ENCODE measurements around the gene CABLES2. TPM values are rescaled to one million over a fixed set of nuclear protein-coding genes. Genes with fewer than 3 reads are reported as not detected.

CABLES2 gene
- total and polyA plus RNA-seq, 10 of the 15 experiments (the other 5 are each of a cell fraction or from before 2014, with no cell fraction given), result 2.2 to 14.9 (median 5.3) TPM

GRCh38 chr20:62339647-62340062, 67.4 kb downstream of the CABLES2 start:
- H3K9me3 ChIP-seq (replicated peaks; ENCODE audit: control insufficient read depth, insufficient read depth, low read length), result peaks cover 3% of the 10 kb centered on the region
- CTCF ChIA-PET, result interaction anchor here (1.0 to 2.9 kb wide), 2 partner anchors 43 to 934 kb away, joined by 3 to 12 read pairs; no protein-coding TSS in a partner anchor
- no peaks in the 10 kb centered on the region for H4K20me1 ChIP-seq (ENCODE audit: control insufficient read depth, insufficient read depth)
- TF ChIP-seq SUPT20H (IDR thresholded peaks at IDR 0.05; ENCODE audit: borderline replicate concordance, control insufficient read depth, low read depth, low read length) (no peak), NFYA (IDR thresholded peaks at IDR 0.05; ENCODE audit: borderline replicate concordance, low read depth, low read length) (no peak), CEBPB (IDR thresholded peaks at IDR 0.05; ENCODE audit: borderline replicate concordance in 1 of 2, low read depth in 2 of 2, low read length in 2 of 2) (no peak), CTCF (IDR thresholded peaks at IDR 0.05 in 2 of 3, conservative IDR thresholded peaks at IDR 0.05 in 1 of 3; ENCODE audit: control insufficient read depth in 2 of 3, extremely low read depth in 1 of 3, insufficient read depth in 1 of 3, low read depth in 3 of 3, low read length in 3 of 3) (no peak), TARDBP (IDR thresholded peaks at IDR 0.05; ENCODE audit: borderline replicate concordance) (no peak), BRCA1 (IDR thresholded peaks at IDR 0.05; ENCODE audit: low read depth, low read length) (no peak), POLR2A (IDR thresholded peaks at IDR 0.05; ENCODE audit: low read depth, low read length) (0 out of 2 replicates have a peak, but pooled peaks have one; percentile 49), MYB (IDR thresholded peaks at IDR 0.05; ENCODE audit: borderline replicate concordance, low read depth, low read length) (no peak), RFX5 (IDR thresholded peaks at IDR 0.05; ENCODE audit: low read depth, low read length) (no peak), USF1 (IDR thresholded peaks at IDR 0.05; ENCODE audit: borderline replicate concordance, extremely low read length, insufficient read depth, low read depth, low read length) (no peak), SP1 (IDR thresholded peaks at IDR 0.05; ENCODE audit: low read depth, low read length) (no peak), PML (IDR thresholded peaks at IDR 0.05; ENCODE audit: low read length) (no peak), FOXK2 (IDR thresholded peaks at IDR 0.05) (no peak), RB1 (IDR thresholded peaks at IDR 0.05; ENCODE audit: borderline replicate concordance) (no peak), ZZZ3 (IDR thresholded peaks at IDR 0.05; ENCODE audit: control insufficient read depth, insufficient read length, low read depth) (no peak)
- TF ChIP-seq, protein P1, sequence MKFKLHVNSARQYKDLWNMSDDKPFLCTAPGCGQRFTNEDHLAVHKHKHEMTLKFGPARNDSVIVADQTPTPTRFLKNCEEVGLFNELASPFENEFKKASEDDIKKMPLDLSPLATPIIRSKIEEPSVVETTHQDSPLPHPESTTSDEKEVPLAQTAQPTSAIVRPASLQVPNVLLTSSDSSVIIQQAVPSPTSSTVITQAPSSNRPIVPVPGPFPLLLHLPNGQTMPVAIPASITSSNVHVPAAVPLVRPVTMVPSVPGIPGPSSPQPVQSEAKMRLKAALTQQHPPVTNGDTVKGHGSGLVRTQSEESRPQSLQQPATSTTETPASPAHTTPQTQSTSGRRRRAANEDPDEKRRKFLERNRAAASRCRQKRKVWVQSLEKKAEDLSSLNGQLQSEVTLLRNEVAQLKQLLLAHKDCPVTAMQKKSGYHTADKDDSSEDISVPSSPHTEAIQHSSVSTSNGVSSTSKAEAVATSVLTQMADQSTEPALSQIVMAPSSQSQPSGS (IDR thresholded peaks at IDR 0.05; ENCODE audit: low read length), result 0 out of 2 replicates have a peak, but pooled peaks have one; percentile 40
- TF ChIP-seq, protein P2, sequence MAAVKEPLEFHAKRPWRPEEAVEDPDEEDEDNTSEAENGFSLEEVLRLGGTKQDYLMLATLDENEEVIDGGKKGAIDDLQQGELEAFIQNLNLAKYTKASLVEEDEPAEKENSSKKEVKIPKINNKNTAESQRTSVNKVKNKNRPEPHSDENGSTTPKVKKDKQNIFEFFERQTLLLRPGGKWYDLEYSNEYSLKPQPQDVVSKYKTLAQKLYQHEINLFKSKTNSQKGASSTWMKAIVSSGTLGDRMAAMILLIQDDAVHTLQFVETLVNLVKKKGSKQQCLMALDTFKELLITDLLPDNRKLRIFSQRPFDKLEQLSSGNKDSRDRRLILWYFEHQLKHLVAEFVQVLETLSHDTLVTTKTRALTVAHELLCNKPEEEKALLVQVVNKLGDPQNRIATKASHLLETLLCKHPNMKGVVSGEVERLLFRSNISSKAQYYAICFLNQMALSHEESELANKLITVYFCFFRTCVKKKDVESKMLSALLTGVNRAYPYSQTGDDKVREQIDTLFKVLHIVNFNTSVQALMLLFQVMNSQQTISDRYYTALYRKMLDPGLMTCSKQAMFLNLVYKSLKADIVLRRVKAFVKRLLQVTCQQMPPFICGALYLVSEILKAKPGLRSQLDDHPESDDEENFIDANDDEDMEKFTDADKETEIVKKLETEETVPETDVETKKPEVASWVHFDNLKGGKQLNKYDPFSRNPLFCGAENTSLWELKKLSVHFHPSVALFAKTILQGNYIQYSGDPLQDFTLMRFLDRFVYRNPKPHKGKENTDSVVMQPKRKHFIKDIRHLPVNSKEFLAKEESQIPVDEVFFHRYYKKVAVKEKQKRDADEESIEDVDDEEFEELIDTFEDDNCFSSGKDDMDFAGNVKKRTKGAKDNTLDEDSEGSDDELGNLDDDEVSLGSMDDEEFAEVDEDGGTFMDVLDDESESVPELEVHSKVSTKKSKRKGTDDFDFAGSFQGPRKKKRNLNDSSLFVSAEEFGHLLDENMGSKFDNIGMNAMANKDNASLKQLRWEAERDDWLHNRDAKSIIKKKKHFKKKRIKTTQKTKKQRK (IDR thresholded peaks at IDR 0.05; ENCODE audit: low read depth, low read length), result no peak

More at GRCh38 chr20:62339647-62340062, 67.4 kb downstream of the CABLES2 start:
- RAD21 ChIA-PET (ENCODE audit: unreplicated experiment), result interaction anchor here (0.9 kb wide), 1 partner anchor 277 kb away, joined by 4 read pairs; no protein-coding TSS in a partner anchor
- in situ Hi-C loops (cut with MboI) (no loop called here), intact Hi-C loops (cut with micrococcal nuclease; ENCODE audit: unreplicated experiment) (loop anchor here (1.0 to 5.0 kb wide), 2 partner anchors 37 to 43 kb away; partner anchors contain the start of gene ADRM1)
- peak overlapping the region; percentile 38; the same call in 1 of the 2 replicates for H3K9ac ChIP-seq (ENCODE audit: control insufficient read depth, insufficient read depth, low read length)
- no peaks in the 10 kb centered on the region for H3K27me3 ChIP-seq (replicated peaks in 1 of 2; ENCODE audit: control insufficient read depth in 2 of 2, insufficient read depth in 2 of 2, low read length in 1 of 2)
- POLR2A ChIA-PET, result interaction anchor here (0.6 to 0.7 kb wide), 2 partner anchors 376 to 454 kb away, joined by 3 to 5 read pairs; no protein-coding TSS in a partner anchor
- WGBS (ENCODE audit: insufficient coverage, insufficient replicate concordance, low lambda C conversion rate, missing lambda C conversion rate), result 1% methylated on average over 14 of the region's 14 CpGs
- peak overlapping the region; percentile 81 for H3K27ac ChIP-seq (ENCODE audit: control insufficient read depth, insufficient read depth)
- DNase-seq (ENCODE audit: low read depth, low spot score) (peak; percentile 89), ATAC-seq (peak; percentile 90), FAIRE-seq (peak; percentile 100)
- H2AFZ ChIP-seq (ENCODE audit: control insufficient read depth, low read depth, low read length), result peak overlapping the region; percentile 50
- peak overlapping the region; percentile 68; the same call in 1 of the 2 replicates for H3K4me3 ChIP-seq
- H3K79me2 ChIP-seq (ENCODE audit: control insufficient read depth, insufficient read depth, low read length), result no peaks in the 10 kb centered on the region
- H3K4me2 ChIP-seq (ENCODE audit: control insufficient read depth, insufficient read depth), result peak overlapping the region; percentile 82
- peaks cover 37% of the 10 kb centered on the region for H3K4me1 ChIP-seq (ENCODE audit: control insufficient read depth, insufficient read depth, low read length)
- SMC1A ChIA-PET (ENCODE audit: uncharacterized antibody, unreplicated experiment), result interaction anchor here (0.6 to 1.1 kb wide), 4 partner anchors 39 to 872 kb away, joined by 3 to 4 read pairs (median 3); no protein-coding TSS in a partner anchor
- BruUV-seq (replicated peaks), result no TSS peak
- H3K36me3 ChIP-seq (ENCODE audit: control insufficient read depth in 2 of 2, insufficient read depth in 2 of 2, low read length in 1 of 2), result no peaks in the 10 kb centered on the region
